ENCODE measurements around the gene MAP3K7. TPM values are rescaled to one million over a fixed set of nuclear protein-coding genes. Genes with fewer than 3 reads are reported as not detected.

The MAP3K7 gene
- total RNA-seq, result 28.7 and 34.2 TPM in 2 replicates

GRCh38 chr6:90586836-90587638 lies at the start of gene MAP3K7:
TSS of gene MAP3K7 (minus strand) at chr6:90587072. CDS start at chr6:90586883, 189 bp downstream.

All from smooth muscle cell of bladder (primary cell).